Immature natural killer cell (primary cell): Measurements from ENCODE around the gene LCT. TPM values are rescaled to one million over a fixed set of nuclear protein-coding genes. Genes with fewer than 3 reads are reported as not detected.
A peak's percentile ranks its signal among the peaks of the same experiment; 100 is the strongest.

Experiments
- DNase-seq, 3 donors: peaks; one replicate each; pipeline ENCODE4 v3.0.0; 2022; ENCODE audit warnings: mixed read lengths in 1 of 3
- H3K27ac Mint-ChIP-seq, 6 donors: one replicate each; pipeline ENCODE4 v1.8.0; 2020; ENCODE audit warnings: mixed read lengths in 6 of 6, mild to moderate bottlenecking in 5 of 6, inconsistent platforms in 4 of 6, moderate library complexity in 3 of 6
- H3K27me3 Mint-ChIP-seq, 3 donors: one replicate each; pipeline ENCODE4 v1.8.0; 2020 to 2021; ENCODE audit warnings: low read depth in 3 of 3, mild to moderate bottlenecking in 3 of 3, mixed read lengths in 3 of 3, moderate library complexity in 3 of 3, inconsistent platforms in 1 of 3
- H3K36me3 Mint-ChIP-seq, 3 donors: one replicate each; pipeline ENCODE4 v1.8.0; 2020; ENCODE audit warnings: mixed read lengths in 3 of 3, inconsistent platforms in 2 of 3, mild to moderate bottlenecking in 2 of 3
- H3K4me1 Mint-ChIP-seq, 2 donors: one replicate each; pipeline ENCODE4 v1.8.0; 2020; ENCODE audit warnings: inconsistent platforms in 2 of 2, mild to moderate bottlenecking in 2 of 2, mixed read lengths in 2 of 2, moderate library complexity in 1 of 2
- H3K4me3 Mint-ChIP-seq, 5 donors: one replicate each; pipeline ENCODE4 v1.8.0; 2020; ENCODE audit warnings: mild to moderate bottlenecking in 5 of 5, mixed read lengths in 5 of 5, inconsistent platforms in 3 of 5, moderate library complexity in 3 of 5
- H3K9me3 Mint-ChIP-seq, 6 donors: one replicate each; pipeline ENCODE4 v1.8.0; 2020; ENCODE audit warnings: mild to moderate bottlenecking in 6 of 6, mixed read lengths in 6 of 6, inconsistent platforms in 4 of 6, moderate library complexity in 3 of 6
- polyA plus RNA-seq, 3 donors: library from polyadenylated mRNA; unstranded; fragments of 300-500 nt; fragmentation: Illumina TruSeq; gene quantifications; one replicate each; pipeline ENCODE4 v1.2.3, GENCODE V29; 2021

The LCT gene
- polyA plus RNA-seq, 3 donors from 2014 or later = not detected

DNA sequence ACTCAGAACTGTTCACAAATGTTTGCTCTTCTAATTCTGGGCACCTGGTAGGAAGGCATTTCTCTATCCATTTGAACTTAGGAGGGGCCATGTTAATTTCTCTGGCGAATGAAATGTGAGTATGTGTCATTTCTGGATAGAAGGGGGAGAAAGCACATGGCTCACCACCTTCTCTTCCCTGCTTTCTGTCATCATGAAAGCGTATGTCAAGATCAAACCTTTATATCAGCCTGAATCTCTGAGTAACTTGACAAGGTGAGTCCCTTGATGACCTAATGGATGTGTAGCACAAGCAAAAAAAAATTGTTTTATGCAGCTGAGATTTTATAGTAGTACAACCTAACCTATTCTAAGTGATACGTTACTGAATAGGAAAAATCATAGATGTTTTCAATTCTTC, 12.1 kb upstream of the LCT start:
- Mint-ChIP-seq H3K36me3 (peaks cover 20 to 56% (median 32%) of the 10 kb centered on the region in 3 donors), H3K9me3 (no peaks in the 10 kb centered on the region), H3K27me3 (no peaks in the 10 kb centered on the region), H3K4me3 (no peak overlapping the region), H3K4me1 (no peaks in the 10 kb centered on the region), H3K27ac (no peak overlapping the region)
- no peak for DNase-seq

DNA sequence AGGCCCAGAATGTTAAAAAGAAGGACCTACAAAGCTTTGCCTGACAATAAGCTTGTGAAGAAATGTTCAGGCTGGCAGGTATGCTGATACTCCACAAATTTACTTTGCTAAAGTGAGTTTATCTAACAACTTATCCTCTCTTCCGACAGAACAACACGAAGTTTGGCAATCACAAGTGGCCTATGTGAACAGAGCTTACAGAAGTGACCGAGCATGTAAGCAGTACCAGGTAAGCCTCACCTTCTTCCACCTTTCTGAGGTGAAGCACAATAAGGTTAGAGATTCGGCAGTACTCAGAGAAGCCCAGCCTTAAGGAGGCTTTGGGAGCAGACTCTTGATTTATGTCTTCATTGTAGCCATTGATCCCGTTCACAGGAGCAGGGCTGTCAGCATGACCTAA, 9.0 kb upstream of the LCT start:
- Mint-ChIP-seq H3K4me3 (no peak overlapping the region), H3K36me3 (peaks cover 26 to 58% (median 38%) of the 10 kb centered on the region in 3 donors), H3K9me3 (no peaks in the 10 kb centered on the region), H3K27ac (no peak overlapping the region), H3K4me1 (no peaks in the 10 kb centered on the region), H3K27me3 (no peaks in the 10 kb centered on the region)
- no peak for DNase-seq

DNA sequence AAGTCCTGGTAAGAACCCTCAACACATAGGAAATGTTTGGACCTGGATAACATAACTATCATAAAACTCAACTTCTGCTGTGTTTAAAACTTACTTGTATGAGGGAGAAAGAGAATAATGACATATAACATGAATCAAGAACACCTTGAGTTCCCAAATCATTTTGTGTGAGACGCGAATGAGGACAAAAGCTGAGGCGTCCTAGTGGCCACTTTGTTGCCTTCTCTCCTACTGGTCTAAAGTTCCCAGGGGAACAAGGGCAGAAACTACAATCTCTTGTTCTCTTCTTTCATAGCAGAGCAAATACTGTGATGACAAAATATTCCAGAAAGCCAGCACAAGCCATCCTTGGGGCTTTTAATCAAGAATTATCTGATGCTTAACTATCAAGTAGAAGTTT, 8.3 kb upstream of the LCT start:
- no peak overlapping the region for H3K4me3 Mint-ChIP-seq
- no peaks in the 10 kb centered on the region for H3K9me3 Mint-ChIP-seq
- no peak for DNase-seq
- peaks cover 25 to 53% (median 32%) of the 10 kb centered on the region in 3 donors for H3K36me3 Mint-ChIP-seq
- no peak overlapping the region for H3K27ac Mint-ChIP-seq
- H3K4me1 Mint-ChIP-seq = no peaks in the 10 kb centered on the region
- H3K27me3 Mint-ChIP-seq = no peaks in the 10 kb centered on the region

DNA sequence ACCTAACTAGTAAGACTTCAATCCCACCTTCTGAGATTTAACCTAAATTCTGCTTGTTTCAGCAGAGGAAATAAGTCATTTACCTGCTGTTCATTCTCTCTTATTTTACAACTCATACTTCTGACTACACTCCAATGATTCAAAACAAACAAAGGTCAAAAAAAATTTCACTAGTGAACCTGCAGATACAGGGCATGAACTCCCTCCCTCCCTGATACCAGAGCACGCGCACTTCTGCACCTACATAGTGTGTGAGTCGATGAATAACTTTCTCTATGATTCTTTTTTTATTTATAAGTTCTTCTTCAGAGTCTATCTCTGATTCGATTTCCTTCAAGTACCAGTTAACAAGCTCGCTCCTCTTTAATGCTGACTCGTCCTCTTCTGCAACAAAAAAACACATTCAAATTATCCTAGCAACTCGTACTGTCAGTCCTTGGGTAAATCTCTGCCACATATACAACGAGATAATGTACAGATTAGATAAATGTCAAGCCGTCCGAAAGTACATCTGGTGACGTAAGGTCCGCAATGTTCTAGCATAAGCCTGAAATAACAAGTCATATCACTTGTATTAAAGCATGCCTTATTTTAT, 7.4 kb upstream of the LCT start:
- H3K9me3 Mint-ChIP-seq = no peaks in the 10 kb centered on the region
- H3K27ac Mint-ChIP-seq = no peak overlapping the region
- H3K4me3 Mint-ChIP-seq = no peak overlapping the region
- no peaks in the 10 kb centered on the region for H3K27me3 Mint-ChIP-seq
- DNase-seq = no peak
- H3K4me1 Mint-ChIP-seq = no peaks in the 10 kb centered on the region
- H3K36me3 Mint-ChIP-seq = peaks cover 25 to 51% (median 33%) of the 10 kb centered on the region in 3 donors

DNA sequence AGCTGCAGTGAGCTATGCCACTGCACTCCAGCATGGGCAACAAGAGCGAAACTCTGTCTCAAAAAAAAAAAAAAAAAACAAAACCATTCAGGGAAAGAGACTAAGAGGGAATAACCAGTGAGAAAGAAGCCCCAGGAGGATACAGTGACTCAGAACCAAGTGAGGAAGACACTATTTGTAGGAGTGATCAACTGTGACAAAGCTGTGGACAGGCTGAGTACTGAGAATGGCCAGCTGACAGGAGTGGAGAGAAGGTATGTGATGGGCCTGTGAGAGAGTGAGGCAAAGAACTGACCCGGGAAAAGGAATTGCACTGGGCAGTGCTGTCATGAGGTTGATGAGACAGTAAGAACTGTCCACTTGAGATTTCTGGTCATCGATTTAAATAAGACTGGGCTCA, 6.7 kb upstream of the LCT start:
- no peaks in the 10 kb centered on the region for H3K9me3 Mint-ChIP-seq
- peaks cover 25 to 43% (median 34%) of the 10 kb centered on the region in 3 donors for H3K36me3 Mint-ChIP-seq
- H3K4me1 Mint-ChIP-seq = no peaks in the 10 kb centered on the region
- no peak overlapping the region for H3K27ac Mint-ChIP-seq
- no peak overlapping the region for H3K4me3 Mint-ChIP-seq
- DNase-seq = no peak
- no peaks in the 10 kb centered on the region for H3K27me3 Mint-ChIP-seq

DNA sequence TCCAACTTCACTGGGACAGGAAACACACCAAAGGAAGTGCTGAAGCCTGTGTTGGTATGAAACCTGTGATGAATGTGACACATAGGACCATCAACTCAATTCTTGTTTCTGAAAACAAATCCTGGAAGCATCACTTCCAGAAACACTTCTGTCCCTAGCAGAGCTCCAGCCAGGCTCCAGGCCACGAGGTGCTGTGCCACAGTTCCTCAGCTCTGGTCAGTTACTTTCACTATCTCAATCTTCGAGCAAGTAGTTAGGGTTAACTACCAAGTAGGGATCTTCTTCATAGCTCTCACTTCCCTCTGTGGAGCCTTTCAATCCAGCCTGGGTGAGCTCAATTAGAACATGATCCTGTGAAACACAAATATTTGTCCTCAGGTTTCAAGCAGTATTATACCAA, 3.6 kb upstream of the LCT start:
- no peaks in the 10 kb centered on the region for H3K27me3 Mint-ChIP-seq

DNA sequence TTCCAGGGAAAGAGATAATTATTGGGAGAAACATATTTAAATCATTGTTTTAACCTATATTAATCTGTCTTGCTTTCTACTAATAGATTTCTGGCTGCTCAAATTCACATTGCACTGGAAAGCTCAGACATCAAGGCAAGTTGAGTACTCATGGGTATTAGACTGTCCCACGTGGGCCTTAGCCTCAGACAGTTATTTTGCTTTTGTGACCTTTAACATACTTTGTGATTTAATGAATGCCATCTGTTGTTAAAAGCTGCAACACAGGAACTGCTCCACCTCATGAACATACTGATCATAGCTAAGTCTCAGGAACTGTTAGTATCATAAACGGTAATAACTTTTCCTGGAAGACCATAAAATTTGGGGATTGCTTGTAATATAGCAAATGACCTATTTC, 2.7 kb upstream of the LCT start:
- no peaks in the 10 kb centered on the region for H3K27me3 Mint-ChIP-seq
- H3K4me1 Mint-ChIP-seq = peaks cover 0 to 2% of the 10 kb centered on the region in 2 donors
- peaks cover 16 to 30% (median 27%) of the 10 kb centered on the region in 3 donors for H3K36me3 Mint-ChIP-seq
- H3K9me3 Mint-ChIP-seq = no peaks in the 10 kb centered on the region
- H3K4me3 Mint-ChIP-seq = no peak overlapping the region
- DNase-seq = no peak
- H3K27ac Mint-ChIP-seq = no peak overlapping the region

More for the DNA sequence above, 3.6 kb upstream of the LCT start:
- peaks cover 0 to 2% of the 10 kb centered on the region in 2 donors for H3K4me1 Mint-ChIP-seq
- H3K27ac Mint-ChIP-seq = peak overlapping the region in 1 of 6 donors; percentile 25
- no peak for DNase-seq
- H3K9me3 Mint-ChIP-seq = no peaks in the 10 kb centered on the region
- peaks cover 16 to 34% (median 28%) of the 10 kb centered on the region in 3 donors for H3K36me3 Mint-ChIP-seq
- no peak overlapping the region for H3K4me3 Mint-ChIP-seq

DNA sequence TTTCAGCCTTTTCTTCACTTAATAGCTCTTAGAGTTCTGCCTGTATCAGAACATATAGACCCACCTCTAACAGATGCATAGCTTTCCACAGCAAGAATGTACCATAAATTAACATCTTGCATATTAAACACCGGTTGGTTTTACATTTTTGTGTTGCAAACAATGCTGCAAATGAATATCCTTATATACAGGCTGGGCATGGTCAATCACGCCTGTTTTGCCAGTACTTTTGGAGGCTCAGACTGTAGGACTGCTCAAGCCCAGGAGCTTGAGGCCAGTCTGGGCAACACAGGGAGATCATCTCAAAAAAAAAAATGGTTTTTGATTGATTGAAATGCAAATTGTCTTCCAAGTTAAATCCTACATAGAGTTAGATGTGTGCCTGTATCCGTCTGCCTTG, 1.5 kb upstream of the LCT start:
- DNase-seq = no peak
- Mint-ChIP-seq H3K27ac (no peak overlapping the region), H3K4me1 (peaks cover 0 to 2% of the 10 kb centered on the region in 2 donors), H3K36me3 (peaks cover 4 to 23% (median 14%) of the 10 kb centered on the region in 3 donors), H3K27me3 (no peaks in the 10 kb centered on the region), H3K4me3 (no peak overlapping the region), H3K9me3 (no peaks in the 10 kb centered on the region)

DNA sequence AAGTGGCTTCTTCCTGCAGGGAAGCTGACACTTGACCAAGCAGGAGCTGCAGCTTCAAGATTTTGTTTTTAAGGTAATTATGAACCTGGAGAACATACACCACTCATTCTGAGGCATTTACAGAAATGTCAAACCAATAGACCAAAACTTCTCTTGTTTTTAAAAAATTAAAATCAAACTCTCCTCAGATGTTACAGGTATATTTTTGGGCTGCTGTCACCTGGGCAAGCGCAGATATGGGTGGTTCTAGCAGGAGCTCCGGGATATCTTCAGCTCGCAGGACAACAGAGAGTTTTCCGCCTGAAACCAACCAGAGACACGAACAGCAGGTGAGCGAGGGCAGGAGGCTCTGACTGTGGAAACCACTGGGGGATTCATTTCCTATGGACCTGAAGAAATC, 4.1 kb downstream of the LCT start:
- no peak overlapping the region for H3K27ac Mint-ChIP-seq
- no peaks in the 10 kb centered on the region for H3K9me3 Mint-ChIP-seq
- H3K4me1 Mint-ChIP-seq = peaks cover 0 to 2% of the 10 kb centered on the region in 2 donors
- DNase-seq = no peak
- H3K4me3 Mint-ChIP-seq = no peak overlapping the region
- no peaks in the 10 kb centered on the region for H3K36me3 Mint-ChIP-seq
- peaks cover 0 to 4% (median 3%) of the 10 kb centered on the region in 3 donors for H3K27me3 Mint-ChIP-seq

DNA sequence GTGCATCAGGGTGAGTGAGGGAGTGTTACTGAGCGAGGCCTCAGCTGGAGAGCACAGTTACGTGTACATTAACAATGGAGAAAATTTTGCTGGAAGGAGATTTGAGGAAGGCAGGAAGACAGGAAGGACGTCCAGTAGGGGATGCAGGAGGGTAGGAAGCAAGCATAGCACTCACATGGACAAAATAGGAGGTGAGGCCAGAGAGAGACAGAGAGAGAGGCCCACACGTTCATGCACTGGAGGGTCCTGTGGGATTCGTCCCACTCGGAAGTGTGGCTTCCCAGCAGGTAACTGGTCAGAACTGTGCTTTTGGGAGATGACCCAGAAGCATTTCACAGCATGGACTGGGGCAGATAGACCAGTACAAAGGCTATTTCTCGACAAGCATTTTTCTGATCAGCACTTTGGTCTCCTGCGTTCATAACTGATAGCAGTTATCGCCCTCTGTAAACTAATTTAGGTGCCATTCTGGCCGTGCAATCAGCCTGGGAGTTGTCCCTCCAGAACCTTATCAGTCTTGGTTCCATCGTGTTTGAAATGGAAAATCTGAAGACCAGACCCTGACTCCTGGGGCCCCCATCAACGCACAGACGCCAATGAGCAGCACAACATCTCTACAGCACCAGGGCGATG, 5.7 kb downstream of the LCT start:
- Mint-ChIP-seq H3K27me3 (peaks cover 0 to 4% (median 3%) of the 10 kb centered on the region in 3 donors), H3K4me1 (no peaks in the 10 kb centered on the region), H3K4me3 (no peak overlapping the region), H3K9me3 (no peaks in the 10 kb centered on the region), H3K27ac (no peak overlapping the region), H3K36me3 (no peaks in the 10 kb centered on the region)
- no peak for DNase-seq

DNA sequence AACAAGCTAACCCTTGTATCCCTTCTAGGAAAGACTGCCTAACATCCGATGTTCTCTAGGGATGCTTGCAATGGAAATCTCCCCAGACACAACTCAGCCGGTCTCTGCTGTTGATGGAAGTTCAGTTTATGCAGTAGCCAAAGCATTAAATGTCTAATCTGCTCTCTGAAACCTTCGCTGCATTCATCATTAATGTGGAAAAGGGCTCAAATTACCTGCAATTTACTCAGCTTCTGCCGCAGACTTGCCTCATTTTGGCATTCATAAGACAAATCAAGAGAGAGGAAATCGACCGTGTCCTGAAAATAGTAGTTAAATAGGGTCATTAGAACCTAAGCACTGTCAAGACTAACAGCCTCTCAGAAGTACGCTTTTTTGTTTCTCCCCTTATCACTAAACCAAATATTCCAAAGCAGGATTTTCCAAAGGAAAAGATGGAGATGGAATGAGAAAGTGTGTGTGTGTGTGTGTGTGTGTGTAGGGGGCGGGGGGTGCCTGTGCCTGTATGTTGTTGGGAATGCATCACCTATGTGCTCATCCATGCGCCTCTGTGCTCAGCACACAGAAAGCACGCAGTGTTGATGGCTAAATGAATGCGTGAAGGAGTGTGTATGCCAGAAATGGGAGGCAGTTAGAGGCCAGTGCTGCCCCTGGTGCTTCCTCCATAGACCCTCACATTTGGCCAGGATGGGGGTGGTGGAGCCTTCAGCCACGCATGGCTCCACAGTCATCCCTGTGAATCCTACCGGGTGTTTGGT, 7.4 kb downstream of the LCT start:
- DNase-seq = no peak
- Mint-ChIP-seq H3K27me3 (peaks cover 0 to 5% (median 5%) of the 10 kb centered on the region in 3 donors), H3K27ac (no peak overlapping the region), H3K4me1 (no peaks in the 10 kb centered on the region), H3K36me3 (no peaks in the 10 kb centered on the region), H3K9me3 (no peaks in the 10 kb centered on the region), H3K4me3 (no peak overlapping the region)

DNA sequence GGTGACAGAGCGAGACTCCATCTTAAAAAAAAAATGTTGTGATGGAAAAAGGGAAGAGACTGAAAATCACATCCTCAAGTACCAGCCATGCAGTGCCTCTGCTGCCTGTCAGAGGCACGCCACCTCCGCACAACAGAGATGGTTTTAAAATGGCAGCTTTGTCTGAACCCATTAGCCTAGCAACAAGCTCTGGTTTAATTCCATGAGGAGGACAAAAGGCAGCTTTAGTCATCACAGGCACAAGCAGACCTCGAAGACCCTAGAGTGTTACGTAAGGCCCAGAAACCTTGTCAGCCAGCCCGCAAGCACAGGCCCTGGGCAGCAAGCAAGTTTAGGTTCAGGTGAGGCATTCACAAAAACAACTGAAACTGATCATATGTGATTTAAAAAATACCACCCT, 10.4 kb downstream of the LCT start:
- Mint-ChIP-seq H3K9me3 (peaks cover 0 to 7% (median 0%) of the 10 kb centered on the region in 6 donors), H3K27ac (no peak overlapping the region), H3K4me3 (no peak overlapping the region), H3K27me3 (peaks cover 0 to 6% (median 5%) of the 10 kb centered on the region in 3 donors), H3K36me3 (peaks cover 0 to 9% (median 6%) of the 10 kb centered on the region in 3 donors), H3K4me1 (peaks cover 0 to 2% of the 10 kb centered on the region in 2 donors)
- no peak for DNase-seq

DNA sequence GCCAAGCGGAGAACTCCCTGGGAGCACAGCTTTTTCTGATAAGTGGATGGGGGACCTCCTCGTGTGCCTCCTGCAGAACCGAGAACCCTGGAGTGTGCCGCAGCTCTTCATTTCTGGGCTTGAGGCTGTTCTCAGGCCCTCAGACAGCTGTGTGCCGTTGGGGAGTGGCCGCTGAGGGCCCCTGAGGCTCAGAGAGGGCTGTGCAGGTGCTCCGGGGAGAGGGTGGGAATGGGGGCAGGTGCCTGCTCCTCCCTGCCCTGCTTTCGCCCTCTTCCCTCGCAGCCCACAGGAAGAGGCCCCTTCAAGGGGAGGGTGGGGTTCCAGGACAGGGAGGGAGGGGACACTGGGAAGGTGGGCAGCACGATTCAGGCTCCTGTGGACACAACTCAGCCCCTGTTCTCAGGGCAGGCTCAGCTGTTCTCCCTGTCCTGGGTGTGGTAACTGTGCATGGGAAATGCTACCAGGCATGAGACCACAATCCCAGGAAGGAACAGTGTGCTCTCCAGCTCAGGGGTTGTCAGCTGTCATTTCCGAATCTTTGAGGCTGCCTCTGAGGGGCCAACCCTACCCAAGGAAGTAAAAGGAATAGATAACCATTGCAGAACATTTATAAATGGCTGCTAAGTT, 11.3 kb downstream of the LCT start:
- Mint-ChIP-seq H3K4me1 (peaks cover 0 to 5% of the 10 kb centered on the region in 2 donors), H3K36me3 (peaks cover 0 to 9% (median 6%) of the 10 kb centered on the region in 3 donors), H3K27me3 (peaks cover 0 to 5% (median 3%) of the 10 kb centered on the region in 3 donors), H3K9me3 (peaks cover 0 to 7% (median 0%) of the 10 kb centered on the region in 6 donors), H3K27ac (no peak overlapping the region), H3K4me3 (no peak overlapping the region)
- DNase-seq = no peak

DNA sequence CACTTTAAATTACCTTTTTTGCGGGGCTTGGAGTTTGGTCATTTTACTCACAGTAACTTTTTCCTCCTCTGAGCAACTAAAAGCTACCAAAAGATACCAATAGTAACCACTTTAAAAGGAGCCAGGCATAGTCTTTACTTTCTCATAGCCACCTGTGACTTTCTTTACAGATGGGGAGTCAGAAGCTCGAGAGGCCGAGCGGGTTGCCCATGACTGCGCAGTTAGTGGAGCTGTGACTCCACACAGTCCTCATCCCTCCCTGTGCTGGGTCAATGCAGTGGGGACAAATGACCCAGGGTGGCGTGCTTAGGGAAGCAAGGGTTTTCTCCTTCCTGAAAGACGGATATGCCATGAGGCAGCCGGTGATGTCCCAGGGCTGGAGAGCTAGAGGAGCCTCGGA, 11.9 kb downstream of the LCT start:
- H3K36me3 Mint-ChIP-seq = peaks cover 0 to 9% (median 6%) of the 10 kb centered on the region in 3 donors
- H3K27me3 Mint-ChIP-seq = peaks cover 0 to 5% (median 5%) of the 10 kb centered on the region in 3 donors
- peaks cover 0 to 7% (median 0%) of the 10 kb centered on the region in 6 donors for H3K9me3 Mint-ChIP-seq
- DNase-seq = no peak
- H3K4me3 Mint-ChIP-seq = no peak overlapping the region
- H3K4me1 Mint-ChIP-seq = peaks cover 5 to 10% of the 10 kb centered on the region in 2 donors
- no peak overlapping the region for H3K27ac Mint-ChIP-seq
